Transverse colon (tissue), 4 donors: Measurements from ENCODE around the gene MBNL2. TPM values are rescaled to one million over a fixed set of nuclear protein-coding genes. Genes with fewer than 3 reads are reported as not detected.

ENCODE experiments used
- DNase-seq: peaks from one replicate; pipeline ENCODE4 v3.0.0-alpha.2; 2019
- H3K27ac ChIP-seq, 4 donors: fragments of 200-600 bp; sonication (generic); 2 replicates each; pipeline ENCODE4 v1.5.1; 2016 to 2018; ENCODE audit warnings: inconsistent platforms in 4 of 4
- H3K27me3 ChIP-seq: fragments of 200-600 bp; sonication (generic); 2 replicates; pipeline ENCODE4 v1.5.1; 2017; ENCODE audit warnings: inconsistent platforms
- H3K36me3 ChIP-seq, 4 donors: fragments of 200-600 bp; sonication (generic); 2 replicates each; pipeline ENCODE4 v1.5.1; 2017 to 2019; ENCODE audit warnings: inconsistent platforms in 4 of 4
- H3K4me1 ChIP-seq, 4 donors: fragments of 200-600 bp; sonication (generic); 2 replicates each; pipeline ENCODE4 v1.5.1; 2017 to 2020; ENCODE audit warnings: inconsistent platforms in 4 of 4
- H3K4me3 ChIP-seq, 4 donors: fragments of 200-600 bp; sonication (generic); 1 replicate in 1 of 4; 2 replicates in 3 of 4; pipeline versions ENCODE4 v1.5.1 to v1.6.1; 2017 to 2019; ENCODE audit warnings: inconsistent platforms in 4 of 4
- H3K9me3 ChIP-seq, 2 donors: fragments of 200-600 bp; sonication (generic); 2 replicates each; pipeline ENCODE4 v1.5.1; 2017 to 2019; ENCODE audit warnings: inconsistent platforms in 2 of 2
- CTCF ChIP-seq, 5 experiments: fragments of 200-600 bp in 3 of 5; fragments of 450-650 bp in 2 of 5; sonication (generic) in 3 of 5; IDR thresholded peaks; 1 replicate in 2 of 5; 2 replicates in 3 of 5; pipeline ENCODE4 v1.5.1; 2016 to 2017; ENCODE audit warnings: antibody characterized with exemption in 5 of 5, inconsistent platforms in 3 of 5, mild to moderate bottlenecking in 2 of 5, moderate library complexity in 1 of 5
- EP300 ChIP-seq: sonication (generic); formaldehyde crosslinking; IDR thresholded peaks from one replicate; pipeline ENCODE4 v1.6.1; 2017; ENCODE audit warnings: antibody characterized with exemption, low read depth
- POLR2A ChIP-seq: fragments of 450-650 bp; IDR thresholded peaks from one replicate; pipeline ENCODE4 v1.6.1; 2016; ENCODE audit warnings: antibody characterized with exemption, mild to moderate bottlenecking, moderate library complexity
- POLR2AphosphoS5 ChIP-seq, 3 donors: sonication (generic); formaldehyde crosslinking; IDR thresholded peaks; one replicate each; pipeline ENCODE4 v1.6.1; 2016; ENCODE audit warnings: antibody characterized with exemption in 3 of 3
- WGBS, 2 donors: methylation state at CpG; one replicate each; pipeline ENCODE4 v1.1.5; 2018; ENCODE audit warnings: low coverage in 1 of 2; 5-methylcytosine and 5-hydroxymethylcytosine counted together
- in situ Hi-C, 4 donors: fragments of 200-750 bp; cut with MboI; loops; one replicate each; pipeline versions ENCODE4 v1.15.0 to v1.15.1; 2017; ENCODE audit warnings: low sequenced_read_pairs in 3 of 4, low pct_ligation_motif_present in 1 of 4, low pct_unique_long_range_greater_than_20kb in 1 of 4
- intact Hi-C: fragments of 100-400 bp; cut with DNase I; formaldehyde crosslinking; loops from one replicate; pipeline ENCODE4 v1.15.1; 2023; ENCODE audit warnings: low total_unique reads
- total RNA-seq, 4 donors: library from RNA; depleted of rRNA; stranded (reverse); fragments of >200 nt; gene quantifications; one replicate each; pipeline ENCODE4 v1.1.0, GENCODE V29; 2016

The MBNL2 gene, protein sequence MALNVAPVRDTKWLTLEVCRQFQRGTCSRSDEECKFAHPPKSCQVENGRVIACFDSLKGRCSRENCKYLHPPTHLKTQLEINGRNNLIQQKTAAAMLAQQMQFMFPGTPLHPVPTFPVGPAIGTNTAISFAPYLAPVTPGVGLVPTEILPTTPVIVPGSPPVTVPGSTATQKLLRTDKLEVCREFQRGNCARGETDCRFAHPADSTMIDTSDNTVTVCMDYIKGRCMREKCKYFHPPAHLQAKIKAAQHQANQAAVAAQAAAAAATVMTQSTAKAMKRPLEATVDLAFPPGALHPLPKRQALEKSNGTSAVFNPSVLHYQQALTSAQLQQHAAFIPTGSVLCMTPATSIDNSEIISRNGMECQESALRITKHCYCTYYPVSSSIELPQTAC
- total RNA-seq, result 10 to 100 TPM; 26.9 to 53.7 (median 46.1) TPM

GRCh38 chr13:97221989-97222700 lies at the start of gene MBNL2:
MBNL2 (plus strand) TSS chr13:97222333; CDS start chr13:97276236, 53,903 bp downstream.
- no peaks in the 10 kb centered on the region for H3K9me3 ChIP-seq
- H3K27ac ChIP-seq, result peak within 1 kb of the TSS; percentile 90 to 96 (median 90)
- H3K27me3 ChIP-seq, result no peaks in the 10 kb centered on the region
- WGBS, 2 donors, result 3 to 6% methylated on average over 10 to 15 of the region's 15 CpGs
- peak within 1 kb of the TSS; percentile 33 to 79 (median 44) for H3K4me3 ChIP-seq
- DNase-seq, result peak; percentile 94
- no peaks in the 10 kb centered on the region for H3K36me3 ChIP-seq
- TF ChIP-seq EP300, result peak; percentile 75
- no peak for TF ChIP-seq CTCF (IDR thresholded peaks at IDR 0.05)
- TF ChIP-seq POLR2AphosphoS5 (IDR thresholded peaks at IDR 0.05), result peak; percentile 97 to 98 (median 98)
- peak; percentile 90 for TF ChIP-seq POLR2A
- in situ Hi-C loops (loop anchor here in 3 of 4 donors (10.0 to 25.0 kb wide), 4 partner anchors 110 to 213 kb away; partner anchors contain the start of gene RAP2A (in 1 of the 3)), intact Hi-C loops (loop anchor here (5.0 kb wide), 2 partner anchors 105 to 115 kb away; no protein-coding TSS in a partner anchor)
- H3K4me1 ChIP-seq, result peaks cover 10 to 41% (median 37%) of the 10 kb centered on the region in 4 donors

DNA sequence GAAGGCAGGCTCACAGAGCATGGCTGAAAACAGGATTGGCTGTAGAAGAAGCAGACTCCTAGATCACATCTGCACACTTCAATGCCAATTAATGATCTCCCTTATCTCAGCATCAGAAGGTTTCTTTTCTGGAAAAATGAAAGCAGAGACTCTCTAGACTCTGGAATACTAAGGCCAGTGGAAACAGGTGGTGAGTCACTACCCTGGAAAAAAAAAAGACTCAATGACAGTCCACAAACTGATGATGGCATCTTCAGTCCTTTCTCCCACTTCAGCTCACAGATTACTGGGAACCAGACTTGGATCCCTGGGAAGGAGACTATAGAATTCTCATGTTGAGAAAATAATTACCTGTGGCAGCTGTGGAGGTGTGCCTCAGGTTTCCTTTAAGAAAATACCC lies 47.5 kb upstream of the MBNL2 start:
- Histone ChIP-seq H3K9me3 (no peaks in the 10 kb centered on the region), H3K4me3 (no peak overlapping the region), H3K27me3 (no peaks in the 10 kb centered on the region), H3K27ac (no peak overlapping the region), H3K4me1 (no peaks in the 10 kb centered on the region), H3K36me3 (no peaks in the 10 kb centered on the region)
- DNase-seq, result no peak
- intact Hi-C loops, result no loop called here
- in situ Hi-C loops, result no loop called here
- TF ChIP-seq EP300, result no peak

GRCh38 chr13:97175041-97175440 lies 47.1 kb upstream of the MBNL2 start:
- Histone ChIP-seq H3K4me3 (no peak overlapping the region), H3K27me3 (no peaks in the 10 kb centered on the region), H3K36me3 (no peaks in the 10 kb centered on the region), H3K9me3 (no peaks in the 10 kb centered on the region), H3K4me1 (no peaks in the 10 kb centered on the region), H3K27ac (no peak overlapping the region)
- intact Hi-C loops (no loop called here), in situ Hi-C loops (no loop called here)
- 90 to 100% methylated on average over 3 to 4 of the region's 4 CpGs for WGBS, 2 donors
- DNase-seq, result no peak
- no peak for TF ChIP-seq EP300
- TF ChIP-seq CTCF (IDR thresholded peaks at IDR 0.05), result no peak
- TF ChIP-seq POLR2A, result no peak
- TF ChIP-seq POLR2AphosphoS5 (IDR thresholded peaks at IDR 0.05), result no peak

GRCh38 chr13:97179501-97179900 lies 42.6 kb upstream of the MBNL2 start:
- Histone ChIP-seq H3K4me1 (no peaks in the 10 kb centered on the region), H3K9me3 (no peaks in the 10 kb centered on the region), H3K27ac (no peak overlapping the region), H3K36me3 (no peaks in the 10 kb centered on the region), H3K27me3 (no peaks in the 10 kb centered on the region), H3K4me3 (no peak overlapping the region)
- DNase-seq, result no peak
- intact Hi-C loops (no loop called here), in situ Hi-C loops (no loop called here)
- 71 to 86% methylated on average over 2 of the region's 2 CpGs for WGBS, 2 donors
- TF ChIP-seq POLR2AphosphoS5 (IDR thresholded peaks at IDR 0.05), result no peak
- TF ChIP-seq EP300, result no peak
- TF ChIP-seq CTCF (IDR thresholded peaks at IDR 0.05), result no peak
- no peak for TF ChIP-seq POLR2A
